HG02588 (cell line): ENCODE measurements around the gene RBFOX2.

ENCODE experiments used
- ATAC-seq: cut with Tn5 transposase; IDR thresholded peaks from one replicate; pipeline ENCODE4 v1.9.1; 2021; ENCODE audit warnings: mild to moderate bottlenecking, moderate library complexity; ENCODE audit not compliant: unreplicated experiment

The RBFOX2 gene

DNA sequence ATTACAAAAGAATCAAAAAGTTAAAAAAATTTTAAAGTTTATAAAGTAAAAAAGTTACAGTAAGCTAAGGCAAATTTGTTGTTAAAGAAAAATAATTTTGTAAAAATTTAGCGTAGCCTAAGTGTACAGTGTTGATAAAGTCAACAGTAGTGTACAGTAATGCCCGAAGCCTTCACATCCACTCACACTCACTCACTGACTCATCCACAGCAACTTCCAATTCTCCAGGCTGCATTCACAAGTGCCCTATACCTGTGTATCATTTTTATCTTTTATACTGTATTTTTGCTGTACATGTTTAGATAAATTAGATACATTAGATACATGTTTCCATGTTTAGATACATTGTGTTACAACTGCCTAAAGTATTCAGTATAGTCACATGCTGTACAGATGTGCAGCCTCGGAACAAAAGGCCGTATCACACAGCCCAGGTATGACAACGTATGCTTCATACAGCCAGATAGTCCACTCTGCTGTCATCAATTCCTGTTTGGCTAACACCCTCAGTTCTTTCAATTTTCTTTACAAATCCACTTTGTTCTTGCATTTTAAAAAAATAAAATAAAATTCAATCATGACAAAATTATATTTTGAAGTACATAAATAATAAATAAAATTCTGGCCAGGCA is 80.7 kb downstream of the RBFOX2 start:
- no peak for ATAC-seq

DNA sequence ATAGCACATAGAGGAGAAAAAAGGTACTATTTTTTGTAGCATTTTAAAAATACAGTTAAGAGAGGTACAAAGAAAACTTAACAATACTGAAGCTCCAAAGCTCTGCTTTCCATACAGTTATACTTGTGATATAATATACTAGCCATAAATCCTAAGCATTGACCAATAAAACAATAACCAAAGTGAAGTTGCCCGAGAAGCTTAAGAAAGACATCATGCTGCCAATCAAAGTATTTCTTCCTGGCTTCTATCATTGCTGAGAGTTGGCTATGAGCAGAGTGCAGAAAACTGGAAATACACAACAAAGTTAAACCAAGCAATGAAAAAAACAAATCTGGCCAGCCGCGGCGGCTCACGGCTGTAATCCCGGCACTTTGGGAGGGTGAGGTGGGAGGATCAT is 84.2 kb downstream of the RBFOX2 start:
- no peak for ATAC-seq

DNA sequence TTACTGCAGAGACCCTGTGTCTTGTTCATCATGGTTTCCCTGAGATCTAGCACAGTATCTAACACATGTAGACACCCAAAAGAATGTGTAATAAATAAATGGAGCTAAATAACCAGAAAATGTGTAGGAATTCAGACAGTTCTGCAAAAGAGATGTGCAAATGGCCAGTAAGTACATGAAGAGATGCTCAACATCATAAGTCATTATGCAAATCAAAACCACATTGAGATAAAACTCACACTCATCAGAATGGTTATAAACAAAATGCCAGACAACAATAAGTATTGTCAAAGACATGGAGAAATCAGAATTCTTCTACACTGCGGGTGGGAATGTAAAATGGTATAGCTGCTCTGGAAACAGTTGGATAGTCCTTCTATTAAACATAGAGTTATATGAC is 88.5 kb downstream of the RBFOX2 start:
- ATAC-seq = no peak

DNA sequence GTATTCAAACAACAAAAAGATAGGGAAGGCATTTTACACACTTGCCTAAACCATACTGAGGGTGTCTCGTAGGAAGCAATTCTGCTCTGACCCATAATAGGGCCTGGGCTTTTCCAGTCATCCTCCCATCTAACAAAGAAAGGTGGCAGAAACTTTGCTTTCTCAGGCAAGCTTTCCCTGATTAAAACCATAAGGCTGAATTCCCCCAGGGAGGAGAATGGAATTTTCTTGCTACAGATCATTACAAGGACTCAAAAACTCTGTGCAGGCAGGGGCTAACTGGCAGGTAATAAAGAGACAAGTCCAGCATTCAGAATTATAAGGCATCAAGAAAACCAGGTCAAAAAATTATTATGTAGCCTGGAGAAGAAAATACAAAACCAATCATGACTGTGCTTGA is 90.4 kb downstream of the RBFOX2 start:
- no peak for ATAC-seq

DNA sequence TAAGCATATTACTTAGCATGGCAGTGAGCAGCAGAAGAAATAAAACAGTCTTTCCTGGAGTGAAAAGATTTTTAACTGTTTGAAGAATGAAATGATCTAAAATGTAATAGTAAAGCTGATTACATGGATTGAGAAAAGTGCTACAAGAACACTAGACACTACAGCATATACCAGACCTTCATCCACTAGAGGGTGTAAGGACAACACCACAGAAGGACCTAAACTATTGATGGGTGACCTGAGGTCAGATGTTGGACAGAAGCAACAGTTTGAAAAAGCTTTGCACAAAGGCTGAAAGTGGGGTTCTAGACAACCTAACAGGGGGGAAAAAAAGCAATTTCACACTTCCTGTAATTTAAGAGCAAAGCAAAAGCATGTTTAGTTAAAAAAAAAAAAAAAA is 97.7 kb downstream of the RBFOX2 start:
- no peak for ATAC-seq

DNA sequence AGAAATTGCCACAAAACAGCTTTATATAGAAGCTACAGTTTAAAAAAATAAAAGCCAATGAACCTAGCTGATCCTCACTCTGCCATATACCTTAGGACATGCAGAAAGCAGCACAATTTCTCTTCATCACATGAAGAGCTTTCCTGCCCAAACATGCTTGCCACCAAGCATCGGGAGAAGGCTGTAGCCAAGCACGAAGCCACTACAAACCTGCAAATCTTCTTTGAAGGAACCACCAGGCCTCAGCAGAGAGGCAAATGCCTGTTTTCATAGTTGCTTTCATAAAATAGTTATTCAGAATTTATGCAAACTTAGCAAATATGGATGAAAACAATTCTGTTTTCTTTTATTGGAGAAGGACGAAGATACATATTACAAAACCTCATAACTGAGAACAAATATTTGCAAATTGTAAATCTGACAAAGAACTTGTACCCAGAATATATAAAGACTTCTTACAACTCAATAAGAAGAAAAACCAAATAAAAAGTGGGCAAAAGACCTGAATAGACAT is 100.3 kb downstream of the RBFOX2 start:
- ATAC-seq = no peak

DNA sequence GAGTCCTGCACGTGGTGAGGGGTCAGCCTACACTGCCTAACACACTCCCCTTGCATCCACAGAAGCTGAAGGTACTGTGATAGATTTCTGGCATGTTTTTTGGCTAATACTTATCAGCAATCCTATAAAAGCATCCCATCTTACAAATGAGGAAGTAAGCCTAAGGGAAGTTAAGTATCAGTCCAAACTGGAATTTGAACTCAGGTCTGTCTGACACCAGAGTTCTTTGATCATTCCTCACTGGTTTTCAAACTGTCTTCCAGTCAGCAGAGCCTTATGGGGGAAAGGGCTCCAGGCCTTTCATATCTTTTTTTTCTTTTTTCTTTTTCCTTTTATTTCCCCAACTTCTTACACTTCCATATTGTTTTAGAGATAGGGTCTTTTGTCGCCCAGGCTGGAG is 105.6 kb downstream of the RBFOX2 start:
- no peak for ATAC-seq

DNA sequence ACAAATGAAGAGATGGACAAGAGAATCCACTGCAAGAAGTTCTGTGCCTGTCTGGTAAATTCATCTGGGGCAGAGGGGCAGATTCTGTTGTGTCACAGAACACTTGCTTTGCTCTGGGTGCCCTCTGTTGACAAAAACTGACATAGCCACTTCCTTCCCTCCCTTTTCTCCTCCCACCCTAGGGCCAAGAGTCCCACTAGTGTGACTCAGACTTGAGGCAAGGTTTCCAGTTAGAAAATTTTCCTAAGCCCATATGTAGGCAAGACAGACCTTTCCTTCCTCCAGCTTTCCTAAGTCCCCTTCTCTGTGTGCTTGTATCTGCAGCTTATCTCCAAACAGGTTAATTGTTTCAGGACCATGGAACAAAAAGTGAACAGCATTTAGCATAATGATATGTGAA is 106.8 kb downstream of the RBFOX2 start:
- ATAC-seq = no peak

DNA sequence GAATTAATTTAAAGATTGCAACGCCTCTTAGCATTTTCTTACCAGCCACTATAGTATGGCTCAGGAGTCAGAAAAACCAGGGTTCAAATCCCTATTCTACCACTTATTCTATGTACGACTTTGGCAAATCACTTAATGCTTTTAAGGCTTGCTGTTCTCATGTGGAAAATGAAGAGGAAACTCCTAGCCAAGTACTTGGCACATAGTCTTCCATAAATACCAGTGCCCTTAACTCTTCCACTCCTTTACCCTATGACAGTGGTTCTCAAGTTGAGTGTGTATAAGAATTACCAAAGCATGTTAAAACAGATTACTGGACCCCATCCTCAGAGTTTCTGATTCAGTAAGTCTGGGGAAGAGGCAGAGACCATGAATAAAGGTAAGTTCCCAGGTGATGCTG is 107.6 kb downstream of the RBFOX2 start:
- ATAC-seq = no peak

DNA sequence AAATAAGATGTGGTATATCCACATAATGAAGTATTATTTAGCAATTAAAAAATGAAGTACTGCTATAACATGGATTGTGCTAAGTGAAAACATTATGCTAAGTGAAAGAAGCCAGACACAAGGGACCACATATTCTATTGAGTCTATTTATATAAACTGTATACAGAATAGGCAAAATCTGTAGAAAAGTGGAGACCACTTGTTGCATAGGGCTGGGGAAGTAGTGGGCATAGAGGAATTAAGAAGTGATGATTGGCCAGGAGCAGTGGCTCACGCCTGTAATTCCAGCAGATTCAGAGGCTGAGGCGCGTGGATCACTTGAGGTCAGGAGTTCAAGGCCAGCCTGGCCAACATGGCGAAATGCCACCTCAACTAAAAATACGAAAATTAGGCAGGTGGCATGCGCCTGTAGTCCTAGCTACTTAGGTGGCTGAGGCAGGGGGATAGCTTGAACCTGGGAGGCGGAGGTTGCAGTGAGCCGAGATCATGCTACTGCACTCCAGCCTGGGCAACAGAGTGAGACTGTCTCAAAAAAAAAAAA is 109.6 kb downstream of the RBFOX2 start:
- ATAC-seq = no peak

DNA sequence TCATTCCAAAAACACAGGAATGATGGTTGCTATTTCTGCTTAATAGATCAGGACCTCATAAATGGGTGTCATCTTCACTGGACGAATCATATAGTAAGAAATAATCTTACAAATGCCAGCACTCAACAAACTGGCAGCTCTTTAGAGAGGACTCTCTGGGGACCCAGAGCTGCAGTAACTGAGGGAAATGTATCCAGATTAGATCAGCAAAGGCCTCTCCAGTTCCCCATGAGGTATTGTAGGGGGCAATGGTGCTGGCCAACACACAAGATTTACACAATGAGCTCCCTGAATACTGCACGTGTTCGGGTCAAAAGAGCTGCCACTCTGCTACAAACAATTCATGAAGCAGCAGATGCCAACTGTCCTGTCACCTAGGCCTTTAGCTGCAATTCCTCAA is 110.2 kb downstream of the RBFOX2 start:
- ATAC-seq = no peak

DNA sequence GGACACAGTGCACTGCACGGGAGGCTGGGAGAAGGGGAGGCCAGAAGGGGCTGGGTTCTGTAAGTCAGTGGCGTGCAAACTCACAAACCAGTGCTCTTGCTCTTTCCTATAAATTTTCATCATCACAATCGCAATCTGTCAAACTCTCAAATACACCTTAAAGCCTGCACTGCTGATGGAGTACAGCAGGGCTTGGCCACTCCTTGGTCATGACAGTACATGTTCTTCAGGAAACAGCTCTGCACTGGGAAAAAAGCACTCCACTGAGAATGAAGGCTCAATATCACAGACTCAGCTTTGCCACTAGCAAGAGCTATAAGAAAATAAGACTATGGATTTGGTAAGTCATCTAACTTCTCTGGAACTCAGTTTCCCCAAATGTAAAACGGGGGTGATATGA is 111.0 kb downstream of the RBFOX2 start:
- ATAC-seq = no peak

DNA sequence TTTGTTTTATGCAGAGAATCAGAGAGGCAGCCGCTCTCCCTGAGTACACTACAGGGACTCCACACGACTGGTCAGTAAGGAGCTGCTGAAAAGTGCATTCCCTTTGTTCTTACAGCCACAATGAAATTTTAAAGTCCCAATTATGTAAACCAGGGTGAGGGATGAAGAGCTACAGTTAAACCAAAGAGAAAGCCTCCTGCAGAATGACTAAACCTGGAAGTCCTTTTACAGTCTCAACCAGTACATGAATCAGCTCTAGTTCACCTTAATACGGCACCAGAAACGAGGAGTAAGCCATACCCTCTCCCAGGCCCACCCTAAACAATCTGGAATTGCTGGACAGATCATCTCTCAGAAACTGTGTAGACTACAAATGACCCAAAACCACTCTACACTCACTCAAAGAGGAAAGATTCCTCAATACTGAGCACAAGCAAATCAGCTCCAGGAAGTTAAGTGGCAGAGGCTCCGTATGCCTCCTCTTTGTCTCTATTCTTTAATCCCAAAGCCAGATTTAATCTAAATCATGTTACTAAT is 113.1 kb downstream of the RBFOX2 start:
- ATAC-seq = no peak

DNA sequence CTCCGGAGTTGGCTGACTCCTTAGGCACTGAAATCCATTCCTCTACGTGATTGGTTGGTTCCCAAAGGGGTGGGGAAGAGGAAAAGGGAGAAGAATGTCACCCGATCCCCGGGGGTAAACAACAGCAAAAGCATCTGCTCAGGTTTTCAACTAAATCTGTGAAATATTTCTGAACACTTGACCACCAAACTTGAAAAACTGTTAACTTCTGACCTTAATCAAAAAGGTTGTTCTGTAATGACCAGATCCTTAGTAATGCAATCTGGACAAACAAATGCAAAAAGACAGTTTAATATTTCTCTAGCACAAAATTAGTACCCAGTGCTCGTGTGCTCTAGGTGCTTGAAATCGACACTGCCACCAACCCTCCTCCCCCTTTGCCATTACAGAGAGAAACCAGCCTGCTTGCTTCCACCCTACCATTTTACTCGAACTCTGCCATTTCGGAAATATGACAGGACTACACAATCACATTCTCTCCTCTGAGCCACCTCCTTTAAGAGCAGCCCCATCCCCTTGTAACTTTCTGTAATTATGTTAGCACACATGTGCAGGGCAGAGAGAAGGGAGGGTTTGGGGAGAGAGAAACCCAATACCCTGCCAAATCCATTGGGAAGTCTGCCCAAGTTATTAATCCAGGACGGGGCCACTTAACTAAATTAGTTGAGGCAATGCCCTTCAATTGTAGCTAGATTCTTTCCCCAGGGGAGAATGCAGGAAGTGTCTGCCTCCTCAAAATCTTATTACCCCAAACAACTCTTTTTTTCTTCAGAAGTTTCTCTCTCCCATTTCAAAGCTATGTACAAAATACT is 113.8 kb downstream of the RBFOX2 start:
- ATAC-seq = no peak

DNA sequence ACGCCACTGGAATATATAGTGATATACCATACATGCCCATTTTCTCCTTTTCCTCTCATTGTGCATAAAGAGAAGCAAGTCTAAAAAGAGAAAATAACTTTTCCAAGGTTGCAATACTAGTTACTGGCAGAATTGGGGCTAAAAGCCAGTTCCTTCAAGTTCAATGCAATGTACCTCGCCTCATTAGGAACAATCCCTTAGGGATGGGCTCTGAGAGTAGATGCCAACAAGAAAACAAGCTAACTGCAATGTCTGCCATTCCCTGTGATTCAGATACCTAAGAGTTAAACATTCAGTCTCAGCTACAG is 114.3 kb downstream of the RBFOX2 start:
- ATAC-seq = no peak

DNA sequence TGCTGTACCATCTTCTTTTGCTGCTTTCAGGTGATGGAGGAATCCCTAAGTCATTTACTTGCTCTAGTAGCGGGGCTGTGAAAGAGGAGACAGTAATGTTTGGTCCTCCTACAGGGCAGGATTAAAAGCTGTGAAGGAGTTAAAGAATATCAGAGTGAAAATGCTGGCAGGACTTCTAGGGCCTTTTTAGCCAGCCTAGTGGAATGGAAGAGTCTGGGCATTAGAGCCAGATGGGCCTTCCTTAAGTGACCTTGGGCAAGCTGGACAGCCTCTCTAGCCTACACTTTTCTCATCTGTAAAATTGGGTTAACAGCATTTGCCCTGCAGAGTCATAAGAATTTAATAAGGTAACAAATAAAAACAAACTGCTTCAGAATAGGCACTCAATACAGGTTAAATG is 114.7 kb downstream of the RBFOX2 start:
- no peak for ATAC-seq

DNA sequence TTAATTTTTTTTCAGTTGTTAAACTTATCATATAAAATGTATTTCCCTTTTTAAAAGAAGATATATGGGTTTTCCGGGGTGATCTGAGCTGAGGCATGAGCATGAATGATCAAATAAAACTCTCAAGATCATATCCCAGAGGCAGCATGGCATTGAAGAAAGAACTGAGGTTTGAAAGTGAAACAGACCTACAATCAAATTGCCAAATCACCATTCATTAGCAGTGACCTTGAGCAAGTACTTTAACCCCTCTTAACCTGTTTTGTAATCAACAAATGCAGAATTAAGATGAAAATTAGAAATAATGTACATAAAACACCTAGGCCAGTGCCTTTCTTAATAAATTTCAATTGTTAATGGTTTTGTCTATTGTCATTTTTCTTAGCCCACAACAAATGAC is 116.0 kb downstream of the RBFOX2 start:
- no peak for ATAC-seq

DNA sequence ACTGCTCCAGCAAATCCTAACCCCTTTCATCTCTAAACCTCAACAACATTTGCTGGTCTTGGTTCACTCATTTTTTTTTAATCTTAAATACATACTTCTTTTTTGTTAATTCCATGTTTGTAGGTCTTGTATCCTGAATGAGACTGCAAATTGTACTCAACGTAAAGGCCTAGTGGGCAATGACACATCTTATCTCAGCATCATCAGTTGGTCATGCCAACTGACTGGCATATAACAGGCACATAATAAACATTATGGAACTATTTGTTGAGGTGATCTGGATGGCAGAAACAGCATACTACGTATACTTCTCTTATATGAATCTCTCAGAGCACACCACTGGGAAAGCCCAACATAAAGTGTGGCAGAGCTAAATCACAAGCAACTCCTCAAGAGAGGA is 116.7 kb downstream of the RBFOX2 start:
- ATAC-seq = no peak

DNA sequence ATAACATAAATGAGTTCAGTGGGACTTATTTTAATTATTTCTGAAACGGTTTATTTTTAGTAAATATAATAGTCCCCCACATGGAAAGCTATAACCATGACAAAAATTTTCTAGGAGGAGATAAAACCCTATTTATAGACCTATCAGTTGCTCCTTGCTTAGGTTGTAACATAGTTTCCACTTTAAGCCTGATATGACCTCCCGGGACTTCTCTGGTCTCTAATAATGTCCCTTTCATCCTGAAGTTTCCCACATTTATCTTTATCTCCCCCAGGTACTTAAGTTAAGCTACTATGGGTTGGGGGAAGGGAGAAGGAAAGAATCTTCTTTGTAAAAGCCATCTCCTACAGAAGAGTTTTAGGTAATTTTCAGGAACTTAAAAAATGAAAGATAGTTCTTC is 117.7 kb downstream of the RBFOX2 start:
- no peak for ATAC-seq

DNA sequence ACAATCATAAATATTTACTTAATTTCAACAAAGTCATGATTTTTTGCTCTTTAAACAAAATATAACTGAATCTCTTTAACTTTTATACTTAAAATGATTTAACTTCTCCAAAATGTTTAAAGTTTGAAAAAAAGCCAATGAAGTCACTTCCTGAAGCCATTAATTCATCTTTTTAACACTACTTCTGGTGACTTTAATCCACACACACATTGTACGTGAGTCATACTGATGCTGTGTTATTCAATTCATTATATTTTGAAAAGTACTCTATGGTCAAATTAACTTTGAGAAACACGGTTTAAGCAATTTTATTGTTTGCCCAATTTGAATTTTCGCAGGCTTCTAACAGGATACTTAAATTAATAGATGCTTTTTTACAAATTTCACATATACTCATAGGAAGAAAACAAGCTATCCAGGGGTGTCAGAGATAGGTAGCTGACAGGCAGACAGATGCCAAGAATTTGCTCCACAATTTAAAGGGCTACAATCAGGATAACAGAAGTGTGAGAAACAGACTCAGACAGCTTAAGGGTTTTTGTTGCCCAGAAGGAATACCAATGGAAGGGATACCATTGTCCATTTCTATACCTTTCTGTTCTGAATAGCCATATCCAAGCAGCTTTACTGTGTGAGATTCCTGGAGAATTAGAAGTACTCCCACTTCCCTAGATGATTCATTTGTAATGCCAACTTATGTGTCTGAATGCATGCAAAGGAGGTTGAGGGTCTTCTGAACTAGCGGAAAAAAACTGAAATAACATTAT is 118.4 kb downstream of the RBFOX2 start:
- ATAC-seq = no peak

DNA sequence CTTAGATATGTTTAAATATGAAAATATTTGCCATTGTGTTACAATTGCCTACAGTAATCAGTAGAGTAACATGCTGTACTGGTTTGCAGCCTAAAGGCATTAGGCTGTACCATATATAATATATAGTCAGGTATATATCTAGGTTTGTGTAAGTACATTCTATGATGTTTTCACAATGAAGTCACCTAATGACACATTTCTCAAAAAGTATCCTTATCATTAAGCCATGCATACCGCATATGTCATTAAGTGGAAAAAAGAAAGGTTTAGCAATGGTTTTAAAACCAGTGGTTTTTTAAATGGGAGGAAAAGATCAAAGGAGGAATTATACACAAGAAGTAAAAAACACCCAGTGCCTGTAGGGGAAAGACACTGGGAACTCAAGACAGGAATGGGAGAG is 122.7 kb downstream of the RBFOX2 start:
- no peak for ATAC-seq
